Glomerular visceral epithelial cell (primary cell): ENCODE results near the gene RPL23.
A peak's percentile ranks its signal among the peaks of the same experiment; 100 is the strongest.

Experiments
- DNase-seq: peaks from one replicate; pipeline ENCODE4 v3.0.0-alpha.2; 2016; ENCODE audit errors: extremely low spot score

The RPL23 gene

DNA sequence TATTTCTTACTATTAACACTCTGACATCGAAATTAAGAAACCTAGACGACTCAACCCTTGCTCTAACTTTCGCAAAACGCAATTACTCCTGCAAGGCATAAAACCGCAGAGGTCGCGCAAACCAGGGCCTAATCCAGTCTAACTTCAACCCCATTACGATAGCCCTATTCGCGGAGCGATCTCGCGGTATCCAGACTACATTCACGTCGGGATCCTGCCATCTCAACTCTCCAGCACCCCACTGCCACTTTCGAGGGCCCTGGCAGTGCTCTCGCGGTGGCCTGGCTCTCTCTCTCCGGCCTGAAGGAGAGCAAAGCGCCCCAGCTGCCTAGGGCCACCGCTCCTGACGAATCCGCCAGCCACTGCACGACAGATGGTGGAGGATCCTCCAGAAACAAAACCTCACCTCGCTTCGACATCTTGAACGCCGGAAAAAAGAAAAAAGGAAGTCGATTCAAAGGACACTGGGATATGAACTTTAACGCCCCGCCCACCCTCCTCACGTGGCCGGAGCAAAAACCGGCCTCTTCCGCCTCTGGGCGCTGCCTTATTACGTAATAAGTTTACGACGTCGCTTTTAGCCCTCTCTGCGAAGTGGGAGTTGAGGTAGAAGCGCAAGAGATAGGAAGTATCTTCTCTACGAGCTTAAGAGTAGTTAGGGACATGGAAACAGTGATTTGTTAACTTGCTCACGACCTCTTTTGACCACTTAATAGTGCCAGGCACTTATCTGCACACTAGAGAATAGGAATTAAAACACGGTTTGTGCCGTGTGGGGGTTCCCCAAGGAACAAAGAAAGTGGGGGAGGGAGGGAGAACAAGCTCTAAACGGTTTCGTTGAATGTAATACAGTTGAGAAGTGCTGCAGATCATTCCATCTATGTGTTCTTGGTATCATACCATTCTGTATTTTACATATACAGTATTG, at the start of gene RPL23:
TSS of gene RPL23 (minus strand) at position 430 of the 928 bp plus-strand sequence. CDS start at position 419, 11 bp downstream.
- peak; percentile 97 for DNase-seq

DNA sequence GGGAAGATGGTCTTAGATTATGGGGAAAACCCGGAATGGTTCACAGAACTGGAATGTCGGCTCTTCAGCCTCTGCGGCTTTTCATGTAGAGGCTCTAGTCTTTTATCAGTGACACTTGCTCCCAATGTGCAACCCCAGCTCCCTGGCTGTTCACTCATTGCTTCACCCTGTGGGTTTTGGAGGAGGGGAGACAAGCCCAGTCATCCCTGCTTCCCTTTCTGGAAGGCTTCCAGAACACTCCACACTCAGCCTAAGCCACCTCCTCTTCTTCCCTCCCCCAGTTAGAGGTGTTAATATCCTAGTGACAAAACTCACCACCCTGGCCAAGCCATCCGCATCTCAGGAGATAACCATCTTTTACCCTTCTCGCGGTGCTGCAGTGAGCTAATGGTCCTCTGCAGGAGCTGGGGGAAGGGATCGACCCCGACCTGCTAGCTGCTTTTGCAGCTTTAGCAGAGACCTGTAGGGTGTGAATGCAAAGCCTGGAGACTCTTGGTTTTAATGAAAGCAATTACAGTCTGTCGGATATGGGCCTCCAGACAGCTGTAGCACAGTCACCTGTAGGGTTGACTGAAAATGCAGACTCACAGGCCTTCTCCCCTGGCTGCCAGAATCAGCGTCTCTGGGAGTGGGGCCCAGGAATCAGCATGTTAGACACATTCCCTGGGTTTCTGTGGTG, 47.6 kb upstream of the RPL23 start:
- peak; percentile 100 for DNase-seq

DNA sequence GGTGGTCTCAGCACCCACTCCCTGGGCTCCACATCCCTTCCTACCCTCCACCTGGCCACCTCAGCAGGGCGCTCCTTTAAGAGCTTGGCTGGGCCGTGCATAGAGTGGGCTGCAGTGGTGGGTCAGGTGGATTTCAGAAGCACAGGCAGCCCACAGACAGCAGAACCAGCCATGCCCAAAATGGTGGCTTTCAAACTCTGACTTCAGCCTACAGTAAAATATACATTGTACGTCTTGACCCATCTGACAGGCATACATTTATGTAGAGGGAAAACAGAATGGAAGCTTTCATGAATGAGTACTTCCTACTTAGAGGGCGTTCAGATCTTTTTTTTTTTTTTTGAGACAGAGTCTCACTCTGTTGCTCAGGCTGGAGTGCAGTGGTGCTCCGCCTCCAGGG, 45.9 kb upstream of the RPL23 start:
- DNase-seq, result no peak

DNA sequence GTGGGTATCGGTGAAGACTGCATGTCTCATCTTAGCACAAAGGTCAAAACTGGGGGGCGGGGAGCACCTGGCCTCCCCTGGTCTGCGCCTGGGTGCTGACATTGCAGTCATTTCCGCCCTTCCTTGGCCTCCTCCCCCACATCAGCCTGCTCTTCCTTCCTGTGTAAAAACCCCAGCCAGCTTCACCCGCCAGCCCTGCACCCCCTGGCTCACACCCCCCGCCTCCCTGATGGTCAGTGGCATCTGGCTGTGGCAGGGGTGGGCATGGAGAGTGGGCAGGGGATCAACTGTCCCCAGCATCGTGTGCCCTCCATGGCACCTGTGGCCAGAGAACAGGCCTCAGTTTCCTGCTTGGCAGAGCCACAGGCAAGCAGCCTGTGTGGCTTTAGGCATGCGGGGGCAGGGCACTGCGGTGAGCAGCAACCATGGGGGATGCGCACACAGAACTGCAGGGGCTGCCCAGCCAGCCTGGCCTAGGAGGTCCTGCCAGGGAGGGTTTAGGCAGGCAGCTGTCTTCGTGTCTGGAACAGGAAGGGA, 45.4 kb upstream of the RPL23 start:
- DNase-seq, result peak; percentile 77

DNA sequence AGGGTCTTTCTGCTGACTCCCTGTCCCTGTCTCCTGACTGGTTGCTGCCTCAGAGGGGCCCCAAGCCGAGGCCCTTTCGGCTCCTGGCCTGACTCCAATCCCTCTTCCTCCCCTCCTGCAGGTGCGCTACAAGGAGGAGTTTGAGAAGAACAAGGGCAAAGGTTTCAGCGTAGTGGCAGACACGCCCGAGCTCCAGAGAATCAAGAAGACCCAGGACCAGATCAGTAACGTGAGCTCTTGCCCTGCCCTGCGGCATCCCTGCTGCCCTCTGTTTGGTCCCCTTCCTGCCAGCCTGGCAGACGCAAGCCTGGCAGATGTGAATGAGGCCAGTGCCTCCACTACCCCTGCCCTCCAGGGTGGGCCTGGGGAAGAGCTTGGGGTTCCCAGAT, 44.8 kb upstream of the RPL23 start:
- DNase-seq, result no peak

DNA sequence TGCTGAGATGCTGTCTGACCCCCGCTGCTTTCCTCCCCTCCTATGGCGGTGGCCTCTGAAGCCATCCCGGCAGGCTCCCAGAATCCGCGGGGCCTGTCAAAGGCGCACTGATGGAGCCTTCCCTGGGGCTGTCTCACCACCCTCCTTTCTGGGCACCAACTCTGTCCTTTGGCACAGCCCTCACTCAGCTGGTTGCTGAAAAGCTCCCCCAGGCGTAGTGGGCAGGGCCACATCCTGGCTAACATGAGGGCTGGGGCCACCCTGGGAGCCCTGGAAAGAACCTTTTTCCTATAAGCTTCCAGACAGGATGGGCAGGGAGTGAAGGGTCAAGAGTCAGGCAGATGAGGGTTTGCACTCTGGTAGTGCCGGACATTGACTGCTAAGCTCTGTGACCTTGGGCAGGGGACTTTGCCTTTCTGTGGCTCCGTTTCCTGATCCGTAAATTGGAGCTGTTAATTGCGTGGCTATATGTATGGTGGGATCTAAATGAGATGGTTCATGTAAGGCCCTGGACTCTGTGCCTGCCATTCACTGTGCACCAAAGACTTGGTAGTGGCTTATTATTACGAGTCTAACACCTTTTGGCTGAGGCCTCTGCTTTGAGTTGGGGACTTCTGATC, 44.3 kb upstream of the RPL23 start:
- DNase-seq, result no peak

DNA sequence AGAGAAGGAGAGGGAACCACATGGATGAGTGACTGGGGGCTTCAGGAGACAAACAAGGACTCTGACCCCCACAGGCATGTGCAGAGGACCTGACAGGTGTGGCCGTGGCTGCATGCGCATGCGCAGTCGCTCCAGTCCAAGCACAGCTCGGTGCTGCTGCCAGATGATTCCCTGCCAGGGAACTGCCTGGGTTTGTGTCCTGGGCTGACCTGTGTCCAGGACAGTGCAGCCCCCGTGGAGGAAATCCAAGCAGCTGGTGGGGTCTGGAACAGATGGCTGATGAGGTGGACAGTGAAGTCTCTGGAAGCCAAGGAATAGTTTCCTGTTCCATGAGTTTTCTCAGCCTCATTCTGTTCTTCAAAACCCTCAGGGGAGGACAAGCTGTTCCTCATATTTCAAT, 43.7 kb upstream of the RPL23 start:
- DNase-seq, result no peak

DNA sequence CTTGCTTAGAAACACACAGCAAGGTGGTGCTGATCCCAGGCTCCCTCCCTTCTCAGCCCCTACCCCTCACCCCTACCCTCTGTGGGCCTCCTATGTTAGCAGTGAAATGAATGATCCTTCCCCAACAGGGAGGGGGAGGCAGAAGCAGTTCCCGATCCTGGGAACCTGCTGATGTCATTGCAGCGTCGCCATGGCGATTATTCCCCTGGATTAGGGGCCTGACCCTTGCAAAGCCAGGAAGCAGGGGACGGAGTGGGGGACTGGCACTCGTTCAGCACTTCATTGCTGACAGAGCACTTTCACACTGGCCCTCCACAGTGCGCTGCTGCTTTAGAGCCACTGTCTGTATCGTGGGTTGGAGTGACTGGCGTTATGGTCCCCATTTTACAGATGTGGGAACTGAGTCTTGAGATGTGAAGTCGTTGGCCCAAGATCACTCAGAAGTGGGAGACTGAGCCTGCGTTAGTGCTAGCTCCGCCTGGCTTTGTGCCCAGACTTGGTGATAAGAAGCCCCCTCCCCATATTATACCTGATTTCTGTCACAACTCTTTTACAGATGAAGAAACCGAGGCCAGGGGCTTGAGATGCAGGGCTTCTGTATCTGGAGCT, 42.9 kb upstream of the RPL23 start:
- DNase-seq, result no peak

DNA sequence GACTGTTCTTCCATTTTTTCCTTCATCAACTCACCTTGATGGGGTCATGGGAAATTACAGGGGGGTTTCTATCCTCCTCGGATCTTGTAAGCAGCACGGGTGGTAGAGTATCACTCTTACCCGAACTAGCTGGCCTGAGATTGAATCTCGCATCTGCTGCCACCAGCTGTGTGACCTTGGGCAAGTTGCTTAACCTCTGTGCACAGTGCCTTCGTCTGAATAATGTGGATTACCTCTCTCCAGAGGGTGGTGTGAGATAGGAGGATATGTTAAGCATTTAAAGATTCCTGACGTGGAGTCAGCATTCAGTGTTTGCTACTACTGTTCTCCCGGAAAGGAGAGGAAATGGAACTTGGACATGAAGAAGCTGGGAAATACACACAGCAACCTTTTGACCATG, 40.8 kb upstream of the RPL23 start:
- no peak for DNase-seq

DNA sequence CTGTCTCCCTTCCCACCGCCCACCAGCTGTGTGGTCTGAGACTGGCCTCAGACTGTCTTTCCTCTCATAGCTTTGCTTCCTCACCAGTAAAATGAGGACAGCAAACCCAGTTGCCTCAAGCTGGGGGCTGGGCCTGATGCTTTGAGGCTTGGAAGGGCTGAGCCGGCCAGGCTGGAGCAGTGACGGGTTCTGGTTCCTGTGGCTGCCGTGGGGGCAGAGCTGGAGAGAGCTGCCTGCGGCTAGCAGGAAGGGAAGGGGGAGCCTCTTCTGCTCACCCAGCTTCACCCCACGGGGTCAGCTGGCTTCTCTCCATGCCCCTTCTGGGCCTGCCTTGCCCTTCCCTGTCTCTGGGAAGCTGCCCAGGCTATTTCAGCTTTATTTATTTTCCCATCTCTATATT, 40.1 kb upstream of the RPL23 start:
- DNase-seq, result no peak

DNA sequence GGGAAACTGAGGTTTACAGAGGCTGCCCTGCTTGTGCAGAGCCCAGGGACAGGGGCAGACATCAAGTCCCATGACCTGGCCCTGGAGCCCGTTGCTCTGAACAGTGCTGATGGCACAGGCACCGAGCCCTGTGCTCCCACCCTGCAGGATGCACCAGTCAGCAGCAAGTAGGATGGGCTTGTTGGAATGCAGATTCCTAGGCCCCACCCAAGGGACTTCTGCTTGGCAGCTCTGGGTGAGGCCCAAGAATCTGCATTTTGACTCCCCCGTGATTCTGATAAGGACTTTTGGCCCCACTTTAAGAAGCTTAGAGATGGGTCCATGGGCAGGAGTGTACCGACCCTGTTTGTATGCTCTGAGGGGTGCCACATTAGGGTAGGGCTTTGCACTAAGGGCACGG, 39.6 kb upstream of the RPL23 start:
- DNase-seq, result no peak

DNA sequence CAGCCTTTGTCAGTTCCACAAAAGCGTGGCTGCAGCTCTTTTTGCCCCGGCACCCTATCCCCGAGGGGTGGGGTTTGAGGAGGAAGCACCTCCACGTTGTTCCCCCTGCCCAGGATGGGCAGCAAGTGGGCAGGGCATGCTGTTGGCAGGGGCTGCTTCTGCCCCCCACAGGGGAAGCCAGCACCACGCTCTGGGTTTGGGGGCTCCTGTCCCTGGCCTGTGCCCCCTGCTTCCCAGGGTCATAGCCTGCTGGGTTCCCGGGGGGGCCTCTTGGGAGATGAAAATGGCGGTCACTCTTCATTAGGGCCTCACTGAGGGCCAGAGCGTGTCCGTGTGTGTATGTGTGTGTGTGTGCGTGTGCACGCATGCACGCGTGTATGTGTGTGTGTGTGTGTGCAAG, 39.1 kb upstream of the RPL23 start:
- no peak for DNase-seq

DNA sequence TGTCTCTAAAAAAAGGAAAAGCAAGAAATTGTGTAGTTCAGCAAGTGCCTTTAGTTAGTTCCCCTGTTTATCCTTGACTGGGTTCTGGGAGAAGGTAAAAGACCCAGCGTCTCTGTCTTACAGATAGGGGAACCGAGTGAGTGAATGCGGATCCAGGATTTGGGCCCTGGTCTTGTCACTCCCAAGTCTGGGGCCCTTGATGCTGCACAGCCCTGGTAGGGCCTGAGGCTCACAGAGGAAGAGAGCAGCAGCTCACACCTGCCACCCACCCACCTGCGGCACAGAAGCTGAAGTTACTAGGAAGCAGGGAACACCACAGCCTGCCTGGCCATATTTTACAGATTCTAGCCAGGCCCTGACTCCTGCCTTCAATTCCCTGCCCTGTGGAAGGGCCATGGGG, 38.6 kb upstream of the RPL23 start:
- DNase-seq, result no peak

DNA sequence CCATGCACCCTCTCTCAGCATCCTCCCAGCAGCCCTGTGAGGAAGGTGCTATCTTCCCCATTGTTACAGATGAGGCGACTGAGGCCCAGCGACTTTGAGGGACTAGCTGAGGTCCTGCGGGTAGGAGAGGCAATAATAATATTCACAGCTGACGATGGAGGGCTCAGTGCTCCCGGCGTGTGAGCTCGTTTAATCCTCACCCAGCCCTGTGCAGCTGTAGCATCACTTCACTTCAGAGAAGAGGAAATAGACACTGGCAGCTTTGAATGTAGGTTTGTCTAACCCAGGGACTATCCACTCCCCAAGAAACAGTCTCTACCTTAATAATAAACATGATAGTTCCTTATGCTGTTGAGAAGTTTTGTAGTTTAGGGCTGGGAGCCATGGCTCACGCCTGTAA, 37.9 kb upstream of the RPL23 start:
- DNase-seq, result no peak

DNA sequence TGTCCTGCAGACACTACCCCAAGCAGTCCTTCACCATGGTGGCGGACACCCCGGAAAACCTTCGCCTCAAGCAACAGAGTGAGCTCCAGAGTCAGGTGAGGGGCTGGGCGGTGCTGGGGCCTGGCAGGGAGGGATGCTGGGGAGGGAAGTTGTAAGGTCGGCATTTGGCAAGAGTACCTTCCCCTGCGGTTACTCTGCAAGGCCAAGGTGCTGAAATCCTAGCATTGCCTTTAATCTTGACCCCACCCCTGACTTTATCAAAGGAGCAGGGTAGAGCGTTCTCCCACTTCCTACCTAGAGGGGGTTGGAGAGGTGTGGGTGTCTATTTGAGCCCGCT, 36.9 kb upstream of the RPL23 start:
- no peak for DNase-seq

DNA sequence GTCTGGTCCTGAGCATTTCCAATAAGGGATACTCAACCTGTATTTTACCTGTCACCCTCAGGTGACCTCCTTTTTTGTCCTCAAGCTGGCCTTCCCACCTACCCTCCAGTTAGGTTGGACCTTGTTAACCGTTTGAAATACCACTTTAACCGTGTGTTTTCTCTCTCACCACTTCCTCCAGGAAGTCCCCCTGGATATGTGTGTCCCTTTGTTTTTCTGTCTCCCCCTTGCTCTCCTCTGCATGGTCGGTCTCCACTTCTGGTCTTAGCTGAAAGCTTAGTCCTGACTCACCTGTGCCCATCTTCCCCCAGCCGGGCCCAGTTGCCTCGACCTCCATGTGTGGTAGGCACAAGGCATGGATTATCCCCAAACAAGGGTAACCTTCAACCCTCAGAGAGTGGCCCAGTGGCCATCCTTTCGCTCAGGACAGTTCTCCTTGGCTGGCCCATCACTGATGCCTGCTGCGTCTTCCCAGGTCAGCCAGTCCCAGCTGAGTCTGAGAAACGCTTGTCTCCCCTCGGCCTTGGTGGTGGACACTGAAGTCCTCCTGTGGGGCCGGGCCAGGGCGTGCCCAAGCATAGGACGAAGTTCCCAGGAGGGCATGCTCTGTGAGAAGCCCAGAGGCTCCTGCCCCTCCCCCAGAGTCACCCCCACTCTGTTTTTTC, 36.4 kb upstream of the RPL23 start:
- no peak for DNase-seq

DNA sequence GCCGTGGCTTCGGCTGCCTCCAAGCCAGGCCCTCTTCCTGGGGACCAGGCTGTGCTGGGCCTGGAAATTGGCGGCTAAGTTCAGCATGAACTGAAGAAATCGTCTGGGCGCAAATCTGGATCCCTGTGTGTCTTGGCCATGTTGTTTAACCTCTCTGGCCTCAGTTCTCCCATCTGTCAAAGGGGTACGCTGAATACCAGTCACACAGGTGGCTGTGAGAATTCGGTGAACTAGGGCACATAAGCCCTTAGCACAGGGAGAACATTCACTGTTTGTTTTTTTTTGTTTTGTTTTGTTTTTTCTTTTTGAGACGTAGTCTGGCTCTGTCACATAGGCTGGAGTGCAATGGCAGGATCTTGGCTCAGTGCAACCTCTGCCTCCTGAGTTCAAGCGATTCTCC, 35.3 kb upstream of the RPL23 start:
- no peak for DNase-seq

DNA sequence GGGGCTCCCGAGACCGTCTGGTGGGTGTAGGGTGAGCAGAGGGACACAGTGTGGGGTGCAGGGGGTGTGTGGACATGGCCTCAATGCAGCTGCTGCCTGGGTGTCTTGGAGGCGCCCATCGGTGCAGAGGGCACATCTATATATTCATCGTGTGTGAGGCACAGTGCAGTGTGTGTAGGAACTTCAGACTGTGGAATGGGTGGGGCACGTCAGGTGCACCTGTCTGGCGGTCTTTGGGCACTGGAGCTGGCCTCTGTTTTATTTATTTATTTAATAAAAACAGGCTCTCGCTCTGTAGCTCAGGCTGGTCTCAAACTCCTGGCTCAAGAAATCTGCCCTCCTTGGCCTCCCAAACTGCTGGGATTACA, 33.1 kb upstream of the RPL23 start:
- DNase-seq, result no peak

DNA sequence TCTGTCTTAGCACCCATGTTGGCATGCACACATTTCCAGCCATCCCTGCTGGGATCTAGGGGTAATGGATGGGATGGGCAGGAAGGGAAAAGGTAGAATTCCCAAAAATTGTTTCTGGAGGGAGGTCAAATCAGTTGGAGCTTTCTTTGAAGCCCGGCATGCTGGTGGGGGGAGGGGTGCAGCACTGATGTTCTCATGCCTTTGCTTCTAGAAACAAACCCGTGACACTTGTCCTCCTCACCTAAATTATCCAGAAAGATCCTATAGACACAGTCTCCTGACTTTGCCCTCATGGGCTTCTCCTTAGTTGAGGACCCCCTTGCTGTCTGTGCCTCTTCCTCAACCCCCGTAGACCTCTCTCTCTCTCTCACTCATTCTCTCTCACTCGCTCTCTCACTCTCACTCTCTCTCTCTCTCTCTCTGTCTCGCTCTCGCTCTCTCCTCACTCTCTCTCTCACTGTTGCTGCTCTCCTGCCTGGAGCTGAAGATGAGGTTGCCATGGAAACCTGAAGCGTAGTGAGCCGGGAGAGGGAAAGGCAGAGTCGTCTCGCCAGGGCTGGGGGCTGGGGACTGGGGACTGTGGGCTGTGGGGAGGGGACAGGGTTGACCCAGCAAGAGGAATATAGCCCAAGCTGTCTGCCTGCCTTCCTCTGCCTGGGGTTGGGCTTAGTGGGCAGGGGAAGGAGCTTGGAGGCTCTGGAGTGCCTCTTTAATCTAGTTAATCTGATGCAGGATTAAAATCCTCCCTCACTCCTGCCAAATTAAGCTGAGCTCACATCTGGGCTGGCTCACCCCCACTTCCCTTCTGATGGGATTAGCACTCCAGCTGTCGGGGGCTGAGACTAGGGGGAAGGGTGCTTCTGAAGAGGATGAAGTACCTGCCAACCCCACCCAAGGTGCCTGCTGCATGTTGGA, 32.5 kb upstream of the RPL23 start:
- DNase-seq, result no peak

DNA sequence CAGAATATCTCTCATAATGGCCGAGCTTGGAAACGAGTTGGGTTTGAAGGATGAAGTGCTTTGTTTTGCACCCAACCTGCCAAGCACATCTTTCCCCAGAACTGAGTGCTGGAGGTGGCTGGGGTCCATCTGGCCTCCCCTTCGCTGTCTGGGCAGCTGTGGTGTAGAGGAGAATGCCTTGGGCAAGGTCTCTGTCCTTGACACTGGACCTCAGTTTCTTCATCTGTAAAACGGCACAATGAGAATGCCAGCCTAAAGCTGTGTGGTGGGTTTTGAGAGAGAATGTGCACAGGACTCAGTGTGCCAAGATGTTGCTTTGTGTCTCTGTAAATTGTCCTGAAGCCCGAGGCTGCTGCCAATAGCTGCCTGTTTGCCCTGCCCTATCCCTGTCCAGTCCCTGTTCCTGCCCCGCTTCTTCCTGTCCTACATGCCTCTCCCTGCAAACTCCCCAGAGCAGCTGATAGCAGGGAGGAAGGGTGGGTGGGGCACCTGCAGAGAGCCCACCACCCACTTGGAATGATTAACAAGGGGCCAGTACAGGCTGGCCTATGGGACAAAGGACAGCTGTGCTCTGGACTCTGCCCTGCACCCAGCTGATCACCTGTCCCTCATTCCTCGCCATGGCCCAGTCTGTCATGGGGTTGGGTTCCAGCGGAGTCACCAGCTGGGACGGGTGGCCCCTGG, 31.7 kb upstream of the RPL23 start:
- DNase-seq, result no peak
